Measurements from ENCODE around the gene PTPRM.

DNA sequence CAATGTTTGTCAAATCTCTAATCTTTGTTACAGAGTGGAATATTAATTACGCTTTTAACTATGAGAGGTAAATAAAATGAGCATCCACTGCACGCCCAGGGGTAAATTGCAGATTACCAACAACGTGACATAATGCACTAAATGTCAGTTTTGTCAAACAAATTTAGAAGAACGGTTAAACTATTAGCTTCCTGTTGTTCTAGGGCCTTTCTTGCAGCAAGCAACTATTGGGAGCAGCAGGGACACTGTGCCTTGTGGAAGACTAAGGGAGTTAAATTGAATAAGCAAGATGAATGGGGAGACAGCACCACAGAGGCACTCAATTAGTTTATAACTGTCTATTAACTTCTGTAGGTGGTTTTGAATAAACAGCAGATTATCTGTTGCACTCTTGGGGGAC, 651.1 kb downstream of the PTPRM start:
- TF ChIP-seq, protein P1, sequence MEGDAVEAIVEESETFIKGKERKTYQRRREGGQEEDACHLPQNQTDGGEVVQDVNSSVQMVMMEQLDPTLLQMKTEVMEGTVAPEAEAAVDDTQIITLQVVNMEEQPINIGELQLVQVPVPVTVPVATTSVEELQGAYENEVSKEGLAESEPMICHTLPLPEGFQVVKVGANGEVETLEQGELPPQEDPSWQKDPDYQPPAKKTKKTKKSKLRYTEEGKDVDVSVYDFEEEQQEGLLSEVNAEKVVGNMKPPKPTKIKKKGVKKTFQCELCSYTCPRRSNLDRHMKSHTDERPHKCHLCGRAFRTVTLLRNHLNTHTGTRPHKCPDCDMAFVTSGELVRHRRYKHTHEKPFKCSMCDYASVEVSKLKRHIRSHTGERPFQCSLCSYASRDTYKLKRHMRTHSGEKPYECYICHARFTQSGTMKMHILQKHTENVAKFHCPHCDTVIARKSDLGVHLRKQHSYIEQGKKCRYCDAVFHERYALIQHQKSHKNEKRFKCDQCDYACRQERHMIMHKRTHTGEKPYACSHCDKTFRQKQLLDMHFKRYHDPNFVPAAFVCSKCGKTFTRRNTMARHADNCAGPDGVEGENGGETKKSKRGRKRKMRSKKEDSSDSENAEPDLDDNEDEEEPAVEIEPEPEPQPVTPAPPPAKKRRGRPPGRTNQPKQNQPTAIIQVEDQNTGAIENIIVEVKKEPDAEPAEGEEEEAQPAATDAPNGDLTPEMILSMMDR (IDR thresholded peaks at IDR 0.05; ENCODE audit: low read depth, low read length, poor library complexity, severe bottlenecking) = no peak
- no peak for TF ChIP-seq EZH2phosphoT487 (IDR thresholded peaks at IDR 0.05; ENCODE audit: borderline replicate concordance, low read length)
